NCI-H345 treated with DMSO at 0.1 percent for 48 hours (cell line): ENCODE measurements around the gene LPCAT2.

Experiments used
- DNase-seq: peaks from one replicate; lab custom pipeline; 2025; ENCODE audit not compliant: unreplicated experiment; lab: John Stamatoyannopoulos, UW

The LPCAT2 gene

GRCh38 chr16:55552621-55553020, 43.7 kb downstream of the LPCAT2 start:
- no peak for DNase-seq

- DNase-seq: no peak
Observed at GRCh38 chr16:55555436-55555835, 46.6 kb downstream of the LPCAT2 start.

GRCh38 chr16:55557186-55557585, 48.3 kb downstream of the LPCAT2 start:
- no peak for DNase-seq

GRCh38 chr16:55559233-55559632, 50.4 kb downstream of the LPCAT2 start:
- no peak for DNase-seq

- no peak for DNase-seq
Observed at GRCh38 chr16:55559933-55560516, 51.2 kb downstream of the LPCAT2 start.

DNA sequence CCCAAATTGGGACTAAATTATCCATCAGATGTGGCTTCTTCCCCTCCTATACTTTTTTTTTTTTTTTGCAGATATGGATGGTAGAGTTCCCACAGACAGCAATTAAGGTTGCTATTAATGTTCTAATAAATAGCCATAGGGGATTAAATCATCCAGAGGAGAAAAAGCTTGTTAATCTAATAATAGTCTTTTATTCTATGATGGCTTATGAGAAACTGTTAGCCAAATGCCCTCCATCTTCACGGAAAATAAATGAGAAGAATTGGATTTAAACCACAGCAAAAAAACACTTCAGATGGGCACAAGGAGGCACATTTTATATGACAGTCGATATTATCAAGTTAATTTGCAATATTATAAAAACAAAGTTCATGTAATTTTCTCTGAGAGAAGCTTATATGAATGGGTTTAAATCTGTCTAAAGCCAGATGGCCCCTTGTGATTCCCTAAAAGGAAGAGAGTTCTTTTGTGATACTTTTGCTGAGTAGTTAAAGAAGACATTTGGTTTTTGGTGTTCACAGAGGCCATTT, 52.5 kb downstream of the LPCAT2 start:
- no peak for DNase-seq

DNA sequence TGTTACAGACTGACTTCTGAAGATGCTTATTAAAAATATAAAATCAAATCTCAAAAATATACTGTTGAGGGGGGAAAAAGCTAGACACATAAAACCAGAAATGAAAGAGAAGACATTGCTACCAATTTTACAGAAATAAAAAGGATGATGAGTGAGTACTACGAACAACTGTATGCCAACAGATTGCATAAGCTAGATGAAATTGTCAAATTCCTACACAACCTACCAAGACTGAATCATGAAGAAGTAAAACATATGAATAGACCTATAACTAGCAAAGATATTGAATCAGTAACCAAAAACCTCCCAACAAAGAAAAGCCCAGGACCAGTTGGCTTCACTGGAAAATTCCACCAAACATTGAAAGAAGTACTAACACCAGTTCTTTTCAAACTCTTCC, 54.1 kb downstream of the LPCAT2 start:
- DNase-seq: no peak

GRCh38 chr16:55563797-55564196, 54.9 kb downstream of the LPCAT2 start:
- DNase-seq: no peak

DNA sequence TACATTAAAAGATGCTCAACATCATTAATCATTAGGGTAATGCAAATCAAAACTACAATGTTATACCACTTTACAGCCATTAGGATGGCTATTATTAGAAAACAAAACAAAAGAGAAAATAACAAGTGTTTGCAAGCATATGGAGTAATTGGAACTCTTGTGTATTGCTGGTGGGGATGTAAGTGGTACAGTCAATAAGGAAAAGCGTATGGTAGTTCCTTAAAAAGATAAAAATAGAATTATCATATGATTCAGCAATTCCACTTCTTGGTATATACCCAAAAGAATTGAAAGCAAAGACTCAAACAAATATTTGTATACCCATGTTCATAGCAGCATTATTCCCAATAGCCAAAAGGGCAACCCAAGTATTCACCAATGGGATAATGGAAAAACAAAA, 56.2 kb downstream of the LPCAT2 start:
- no peak for DNase-seq

DNA sequence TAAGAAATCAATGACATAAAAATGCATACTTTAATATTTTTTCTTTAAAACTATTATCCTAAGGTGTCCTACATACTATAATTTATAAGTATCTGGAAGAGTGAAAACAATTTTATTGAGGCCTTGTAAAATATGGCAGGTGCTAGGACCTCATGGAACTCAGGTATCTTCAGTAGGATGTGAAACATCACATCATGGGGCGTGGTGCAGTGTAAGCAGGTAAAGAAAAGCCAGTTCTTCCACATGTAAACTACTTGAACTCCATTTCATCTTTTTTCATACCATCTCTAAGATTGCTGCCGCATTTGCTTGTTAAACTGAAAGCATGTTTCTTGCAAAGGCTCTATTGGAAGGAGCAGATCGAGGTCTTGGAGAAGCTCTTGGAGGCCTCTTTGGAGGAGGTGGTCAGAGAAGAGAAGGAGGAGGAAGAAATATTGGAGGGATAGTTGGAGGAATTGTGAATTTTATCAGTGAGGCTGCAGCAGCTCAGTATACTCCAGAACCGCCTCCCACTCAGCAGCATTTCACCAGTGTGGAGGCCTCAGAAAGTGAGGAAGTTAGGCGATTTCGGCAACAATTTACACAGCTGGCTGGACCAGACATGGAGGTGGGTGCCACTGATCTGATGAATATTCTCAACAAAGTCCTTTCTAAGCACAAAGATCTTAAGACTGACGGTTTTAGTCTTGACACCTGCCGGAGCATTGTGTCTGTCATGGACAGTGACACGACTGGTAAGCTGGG, 57.7 kb downstream of the LPCAT2 start, which contains the start of gene CAPNS2:
TSS of gene CAPNS2 (plus strand) at position 253 of the 744 bp plus-strand sequence. CDS start at position 326, 73 bp downstream.
- DNase-seq: no peak

GRCh38 chr16:55567382-55567781, 58.5 kb downstream of the LPCAT2 start:
- no peak for DNase-seq

- no peak for DNase-seq
Observed at GRCh38 chr16:55568207-55568606, 59.3 kb downstream of the LPCAT2 start.

DNA sequence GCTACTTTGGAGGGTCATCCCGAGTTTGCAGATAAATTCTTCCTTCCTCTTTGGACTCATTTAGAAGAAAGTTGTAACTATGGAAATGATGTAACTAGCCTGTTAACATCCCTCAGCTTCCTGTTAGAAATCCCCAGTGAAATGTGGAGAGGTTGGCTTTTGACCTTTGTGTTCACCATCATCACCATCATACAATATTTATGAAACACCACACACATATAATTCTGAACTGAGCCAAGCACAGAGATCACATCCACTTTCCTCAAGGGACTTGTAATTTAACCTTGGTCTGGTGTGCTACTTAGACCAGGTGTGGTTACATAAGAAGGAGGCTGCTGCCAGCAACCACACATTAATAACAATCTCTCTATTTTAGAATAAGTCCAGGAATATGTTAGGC, 60.2 kb downstream of the LPCAT2 start:
- DNase-seq: no peak

DNA sequence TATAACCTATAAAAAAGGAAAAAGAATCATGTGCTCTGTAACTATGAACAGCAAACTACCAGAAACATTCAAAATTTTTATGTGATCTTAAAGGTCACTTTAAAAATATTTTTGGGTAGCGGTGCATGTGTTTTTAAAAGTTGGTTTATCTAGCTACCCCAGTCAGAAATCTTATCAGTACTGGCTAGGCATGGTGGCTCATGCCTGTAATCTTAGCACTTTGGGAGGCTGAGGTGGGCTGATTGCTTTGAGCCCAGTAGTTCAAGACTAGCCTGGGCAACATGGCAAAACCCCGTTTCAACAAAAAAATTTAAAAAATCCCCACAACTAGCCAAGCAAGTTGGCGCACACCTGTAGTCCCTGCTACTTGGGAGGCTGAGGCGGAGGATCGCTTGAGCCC, 61.3 kb downstream of the LPCAT2 start:
- no peak for DNase-seq

DNA sequence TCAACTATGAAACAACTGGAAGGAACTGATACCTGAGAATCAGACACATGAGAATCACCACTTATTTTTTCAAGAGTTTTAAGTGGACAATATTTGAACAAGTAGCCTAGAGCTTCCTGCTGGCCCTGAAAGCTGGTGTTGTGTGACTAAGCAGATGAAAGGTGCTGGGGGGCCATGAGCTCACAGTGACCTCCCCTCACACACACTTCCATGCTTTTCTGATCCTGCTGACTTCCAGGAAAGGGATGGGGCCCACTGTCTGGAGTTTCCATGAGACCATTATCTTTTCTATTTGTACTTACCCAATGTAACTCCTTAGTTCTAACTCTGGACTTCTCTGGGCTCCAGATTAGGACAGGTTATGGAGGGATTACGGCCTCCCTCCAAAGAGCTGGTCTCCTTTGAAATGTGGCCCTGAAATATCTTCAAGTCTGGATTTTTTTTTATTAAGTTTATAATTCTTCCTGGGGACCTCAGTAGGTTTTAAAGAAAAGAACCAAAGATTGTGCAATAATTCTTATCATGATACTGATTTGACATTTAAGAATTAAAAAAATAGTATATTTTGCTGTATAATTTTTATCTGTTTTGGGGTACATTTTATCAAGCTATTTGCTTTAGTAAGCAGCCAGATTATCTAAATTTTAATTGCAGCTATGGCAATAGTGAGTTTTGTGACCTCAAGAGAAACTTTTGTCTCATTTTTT, 62.5 kb downstream of the LPCAT2 start:
- DNase-seq: no peak

DNA sequence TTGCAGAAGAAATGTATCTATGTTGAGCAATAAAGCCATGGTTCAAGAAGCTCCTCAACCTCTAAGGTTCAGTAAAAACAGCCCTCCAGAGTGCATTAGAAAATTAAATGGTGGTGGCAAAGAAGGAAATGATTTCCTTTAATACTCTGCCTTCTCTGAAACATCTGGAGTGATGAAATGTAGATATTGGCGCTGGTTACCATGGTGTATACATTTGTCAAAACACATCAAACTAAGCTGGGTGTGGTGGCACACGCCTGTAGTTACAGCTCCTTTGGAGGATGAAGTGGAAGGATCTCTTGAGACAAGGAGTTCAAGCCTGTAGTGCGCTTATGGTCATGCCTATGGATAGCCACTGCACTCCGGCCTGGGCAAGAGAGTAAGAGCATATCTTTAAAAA, 63.6 kb downstream of the LPCAT2 start:
- no peak for DNase-seq

DNA sequence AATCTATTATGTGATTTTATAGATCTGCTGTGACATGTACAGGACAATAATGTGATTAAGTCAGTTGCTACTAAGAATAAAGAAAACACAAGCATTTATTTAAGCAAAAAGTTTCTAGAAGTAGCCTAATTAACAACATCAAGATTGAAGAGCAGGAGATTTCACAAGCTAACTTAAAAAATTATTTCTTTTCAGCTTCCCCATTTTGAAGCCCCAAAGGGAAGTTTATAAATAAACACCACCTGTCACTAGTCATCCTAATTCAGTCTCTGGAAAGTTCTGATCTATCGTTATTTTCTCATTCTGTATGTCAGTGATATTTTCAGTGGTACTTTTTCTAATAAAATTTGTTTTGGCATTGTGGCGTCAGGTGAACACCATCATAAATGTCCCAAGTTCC, 65.9 kb downstream of the LPCAT2 start:
- no peak for DNase-seq

- DNase-seq: no peak
Observed at GRCh38 chr16:55575496-55575895, 66.6 kb downstream of the LPCAT2 start.

GRCh38 chr16:55576384-55576783, 67.5 kb downstream of the LPCAT2 start:
- DNase-seq: no peak

- DNase-seq: no peak
Observed at GRCh38 chr16:55577887-55578286, 69.0 kb downstream of the LPCAT2 start.

DNA sequence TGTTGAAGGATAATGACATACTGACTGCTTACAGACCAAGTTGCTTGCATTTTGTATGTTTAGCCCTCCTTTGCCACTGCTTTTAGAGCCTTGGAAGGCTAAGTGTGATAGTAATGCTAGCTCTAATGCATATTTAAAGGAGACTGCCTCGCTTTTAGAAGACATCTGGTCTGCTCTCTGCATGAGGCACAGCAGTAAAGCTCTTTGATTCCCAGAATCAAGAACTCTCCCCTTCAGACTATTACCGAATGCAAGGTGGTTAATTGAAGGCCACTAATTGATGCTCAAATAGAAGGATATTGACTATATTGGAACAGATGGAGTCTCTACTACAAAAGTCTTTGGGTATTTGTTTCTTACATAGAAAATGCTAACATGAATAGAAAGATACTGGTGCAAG, 76.8 kb downstream of the LPCAT2 start:
- no peak for DNase-seq

DNA sequence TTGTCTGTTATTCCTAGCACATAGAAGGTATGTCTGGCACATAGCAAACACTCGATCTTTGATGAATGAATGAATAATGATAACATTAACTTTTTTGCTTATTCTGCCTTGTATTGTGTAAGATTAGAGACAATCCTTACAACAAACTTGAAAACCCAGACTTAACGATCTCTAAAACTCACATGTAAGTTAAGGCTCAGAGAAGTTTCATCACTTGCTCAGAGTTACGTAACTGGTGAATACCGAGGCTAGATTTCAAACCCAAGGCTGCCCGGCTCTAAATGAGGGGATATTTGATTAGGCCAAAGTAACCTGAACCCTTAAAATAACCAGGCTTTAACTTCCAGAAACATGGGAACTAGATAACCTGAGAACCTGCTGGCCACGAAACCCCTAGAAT, 79.9 kb downstream of the LPCAT2 start:
- no peak for DNase-seq
